Caco-2 (cell line): Measurements from ENCODE around the gene CHCHD1. TPM values are rescaled to one million over a fixed set of nuclear protein-coding genes. Genes with fewer than 3 reads are reported as not detected.

ENCODE experiments used
- BruUV-seq: library from RNA; stranded (reverse); fragments of 400-500 nt; replicated peaks from 2 replicates; lab custom pipeline; 2021; lab: Mats Ljungman, UMichigan
- CTCF ChIA-PET: fragments of 300-600 bp; sonication (Branson Sonifier 250); formaldehyde crosslinking; loops from one replicate; lab custom pipeline; 2022; ENCODE audit warnings: antibody characterized with exemption; lab: Charles Lee
- POLR2A ChIA-PET: fragments of 300-600 bp; sonication (Branson Sonifier 250); formaldehyde crosslinking; loops from one replicate; lab custom pipeline; 2022; ENCODE audit warnings: antibody characterized with exemption; lab: Charles Lee
- DNase-seq, 2 experiments: peaks; one replicate each; pipeline versions ENCODE4 v3.0.0 to v3.0.0-alpha.2; 2020 to 2022
- H3K27me3 ChIP-seq: replicated peaks from 2 replicates; pipeline ENCODE4 v1.6.0; 2011; ENCODE audit warnings: low read length; ENCODE audit not compliant: control insufficient read depth, insufficient read depth
- H3K36me3 ChIP-seq: 2 replicates; pipeline ENCODE4 v1.5.1; 2011; ENCODE audit warnings: low read length; ENCODE audit not compliant: control insufficient read depth, insufficient read depth
- H3K4me1 ChIP-seq: fragments of 250-450 bp; sonication (Bioruptor Pico); 2 replicates; pipeline ENCODE4 v1.5.1; 2020; ENCODE audit warnings: mild to moderate bottlenecking
- H3K4me3 ChIP-seq: 2 replicates; pipeline ENCODE4 v1.5.1; 2011; ENCODE audit warnings: low read depth, mild to moderate bottlenecking, control low read depth, low read length
- H3K9me3 ChIP-seq: fragments of 250-450 bp; sonication (Bioruptor Pico); 2 replicates; pipeline ENCODE4 v1.5.1; 2020; ENCODE audit warnings: mild to moderate bottlenecking, moderate library complexity
- H3K27ac Mint-ChIP-seq: one replicate; pipeline ENCODE4 v1.8.0; 2022; ENCODE audit warnings: mixed read lengths; ENCODE audit not compliant: unreplicated experiment
- H3K27me3 Mint-ChIP-seq: one replicate; pipeline ENCODE4 v1.8.0; 2022; ENCODE audit warnings: mixed read lengths; ENCODE audit not compliant: insufficient read depth, unreplicated experiment
- H3K36me3 Mint-ChIP-seq: one replicate; pipeline ENCODE4 v1.8.0; 2022; ENCODE audit warnings: mild to moderate bottlenecking, mixed read lengths; ENCODE audit not compliant: insufficient read depth, unreplicated experiment
- H3K4me1 Mint-ChIP-seq: one replicate; pipeline ENCODE4 v1.8.0; 2022; ENCODE audit warnings: low read depth, mixed read lengths; ENCODE audit not compliant: unreplicated experiment
- H3K4me3 Mint-ChIP-seq: one replicate; pipeline ENCODE4 v1.8.0; 2022; ENCODE audit warnings: mild to moderate bottlenecking, moderate library complexity, mixed read lengths; ENCODE audit not compliant: unreplicated experiment
- H3K9me3 Mint-ChIP-seq: one replicate; pipeline ENCODE4 v1.8.0; 2022; ENCODE audit warnings: mixed read lengths; ENCODE audit not compliant: unreplicated experiment
- CTCF ChIP-seq, 2 experiments: fragments of 200-600 bp in 1 of 2; IDR thresholded peaks; 1 replicate in 1 of 2; 2 replicates in 1 of 2; pipeline versions ENCODE4 v1.5.1 to v1.8.0; 2011 to 2022; ENCODE audit warnings: antibody characterized with exemption in 1 of 2, control low read depth in 1 of 2, inconsistent platforms in 1 of 2, low read depth in 1 of 2, low read length in 1 of 2, mild to moderate bottlenecking in 1 of 2, moderate library complexity in 1 of 2; ENCODE audit not compliant: insufficient read depth in 1 of 2, severe bottlenecking in 1 of 2, unreplicated experiment in 1 of 2
- intact Hi-C: fragments of 100-400 bp; cut with micrococcal nuclease; formaldehyde crosslinking; loops from one replicate; pipeline ENCODE4 v1.10.0; 2022; ENCODE audit not compliant: unreplicated experiment
- total RNA-seq: library from RNA; stranded (reverse); gene quantifications from 2 replicates; pipeline ENCODE4 v1.2.3, GENCODE V29; 2022

CHCHD1 gene
- total RNA-seq, 1 experiment from 2014 or later: 44.1 TPM

- BruUV-seq: no TSS peak
These were observed 24.5 kb downstream of the CHCHD1 start for GRCh38 chr10:73806176-73806950.

GRCh38 chr10:73807471-73807870, 25.6 kb downstream of the CHCHD1 start:
- Mint-ChIP-seq H3K9me3 (no peaks in the 10 kb centered on the region), H3K4me1 (no peaks in the 10 kb centered on the region), H3K4me3 (no peak overlapping the region), H3K36me3 (peaks cover 61% of the 10 kb centered on the region), H3K27me3 (no peaks in the 10 kb centered on the region), H3K27ac (no peak overlapping the region)
- Histone ChIP-seq H3K27me3 (no peaks in the 10 kb centered on the region), H3K4me3 (no peak overlapping the region), H3K9me3 (no peaks in the 10 kb centered on the region), H3K36me3 (no peaks in the 10 kb centered on the region; the same call in 1 of the 2 replicates), H3K4me1 (no peaks in the 10 kb centered on the region)
- POLR2A ChIA-PET: no interaction called here
- no peak for DNase-seq
- no TSS peak for BruUV-seq
- CTCF ChIA-PET: no interaction called here
- no peak for TF ChIP-seq CTCF (IDR thresholded peaks at IDR 0.05; ENCODE audit: insufficient read depth in 1 of 2, low read depth in 1 of 2, low read length in 1 of 2, severe bottlenecking in 1 of 2, unreplicated experiment in 1 of 2)
- intact Hi-C loops: no loop called here

More at GRCh38 chr10:73806176-73806950, 24.5 kb downstream of the CHCHD1 start:
- H3K27ac Mint-ChIP-seq: no peak overlapping the region
- no peak for DNase-seq
- no peaks in the 10 kb centered on the region for H3K27me3 ChIP-seq
- no peaks in the 10 kb centered on the region for H3K4me1 Mint-ChIP-seq
- no peak overlapping the region for H3K4me3 Mint-ChIP-seq
- no peaks in the 10 kb centered on the region for H3K9me3 ChIP-seq
- peaks cover 61% of the 10 kb centered on the region for H3K36me3 Mint-ChIP-seq
- no peaks in the 10 kb centered on the region for H3K4me1 ChIP-seq
- CTCF ChIA-PET: interaction anchor here (0.6 kb wide), 1 partner anchor 36 kb away, joined by 3 read pairs; no protein-coding TSS in a partner anchor
- no peaks in the 10 kb centered on the region; the same call in none of the 2 replicates for H3K36me3 ChIP-seq
- H3K27me3 Mint-ChIP-seq: no peaks in the 10 kb centered on the region
- no peak for TF ChIP-seq CTCF (IDR thresholded peaks at IDR 0.05; ENCODE audit: insufficient read depth in 1 of 2, low read depth in 1 of 2, low read length in 1 of 2, severe bottlenecking in 1 of 2, unreplicated experiment in 1 of 2)
- intact Hi-C loops: no loop called here
- H3K9me3 Mint-ChIP-seq: no peaks in the 10 kb centered on the region
- POLR2A ChIA-PET: no interaction called here
- no peak overlapping the region for H3K4me3 ChIP-seq

- H3K9me3 ChIP-seq: no peaks in the 10 kb centered on the region
These were observed 26.4 kb downstream of the CHCHD1 start for GRCh38 chr10:73808021-73808815.

More at GRCh38 chr10:73808021-73808815, 26.4 kb downstream of the CHCHD1 start:
- Histone ChIP-seq H3K27me3 (no peaks in the 10 kb centered on the region), H3K4me1 (no peaks in the 10 kb centered on the region), H3K4me3 (no peak overlapping the region), H3K36me3 (no peaks in the 10 kb centered on the region; the same call in 1 of the 2 replicates)
- ChIA-PET POLR2A (no interaction called here), CTCF (interaction anchor here (0.6 kb wide), 1 partner anchor 406 kb away, joined by 4 read pairs; no protein-coding TSS in a partner anchor)
- no peak overlapping the region for H3K4me3 Mint-ChIP-seq
- DNase-seq: no peak
- peaks cover 56% of the 10 kb centered on the region for H3K36me3 Mint-ChIP-seq
- no peaks in the 10 kb centered on the region for H3K4me1 Mint-ChIP-seq
- no peak overlapping the region for H3K27ac Mint-ChIP-seq
- no peaks in the 10 kb centered on the region for H3K9me3 Mint-ChIP-seq
- no peak for TF ChIP-seq CTCF (IDR thresholded peaks at IDR 0.05; ENCODE audit: insufficient read depth in 1 of 2, low read depth in 1 of 2, low read length in 1 of 2, severe bottlenecking in 1 of 2, unreplicated experiment in 1 of 2)
- intact Hi-C loops: no loop called here
- no peaks in the 10 kb centered on the region for H3K27me3 Mint-ChIP-seq
- no TSS peak for BruUV-seq
